Suppressor macrophage (primary cell): ENCODE results near the gene DCTN3.
"Not testable (repeated sequence)": the region's sequence is repeated elsewhere in the genome, so short reads cannot be mapped to it uniquely, and the experiment has no call there.

Source experiments
- DNase-seq, 4 experiments: peaks; one replicate each; pipeline ENCODE4 v3.0.0-alpha.2; 2020 to 2022

The DCTN3 gene

DNA sequence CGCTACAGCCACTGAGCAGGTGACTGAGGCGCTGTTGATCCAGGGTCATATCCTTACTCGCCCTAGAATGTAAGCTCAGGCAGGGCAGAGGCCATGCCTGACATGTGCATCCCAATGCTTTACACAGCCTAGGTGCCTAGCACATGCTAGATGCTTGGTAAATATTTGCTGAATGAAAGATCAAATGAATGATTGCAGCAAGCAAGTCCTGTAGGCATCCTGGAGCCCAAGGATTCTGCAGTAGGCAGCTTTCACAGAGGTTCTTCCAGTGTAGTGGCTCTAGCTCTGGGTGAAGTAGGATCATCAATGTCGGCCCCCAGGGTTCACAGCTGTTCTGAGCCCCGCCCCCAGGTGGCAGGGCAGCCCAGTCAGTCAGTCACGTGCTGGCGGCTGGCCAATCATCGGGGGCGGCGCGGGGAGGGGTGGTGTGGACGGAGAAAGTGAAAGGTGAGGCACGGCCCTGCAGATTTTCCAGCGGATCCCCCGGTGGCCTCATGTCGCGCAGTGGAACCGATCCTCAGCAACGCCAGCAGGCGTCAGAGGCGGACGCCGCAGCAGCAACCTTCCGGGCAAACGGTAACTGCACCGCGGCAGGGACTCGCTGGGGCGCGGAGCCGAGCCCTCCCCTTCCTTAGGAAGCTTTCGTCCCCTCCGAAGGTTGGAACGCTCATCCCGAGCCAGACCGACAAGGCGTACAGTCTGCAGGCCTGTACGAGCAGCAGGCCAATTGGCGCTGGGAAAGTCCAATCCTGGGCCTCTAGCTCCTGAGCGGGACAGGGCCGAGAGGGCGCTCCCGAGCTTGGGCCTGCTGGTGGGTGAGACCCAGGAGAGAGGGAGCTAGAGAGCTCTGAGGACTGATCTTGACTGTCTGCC, 26.2 kb upstream of the DCTN3 start, which contains the start of gene GALT:
Gene GALT, plus strand, starts transcription at position 465 of the 873 bp plus-strand sequence. Its CDS starts 30 bp downstream, at position 495.
- peak; percentile 88 to 95 (median 92) for DNase-seq

DNA sequence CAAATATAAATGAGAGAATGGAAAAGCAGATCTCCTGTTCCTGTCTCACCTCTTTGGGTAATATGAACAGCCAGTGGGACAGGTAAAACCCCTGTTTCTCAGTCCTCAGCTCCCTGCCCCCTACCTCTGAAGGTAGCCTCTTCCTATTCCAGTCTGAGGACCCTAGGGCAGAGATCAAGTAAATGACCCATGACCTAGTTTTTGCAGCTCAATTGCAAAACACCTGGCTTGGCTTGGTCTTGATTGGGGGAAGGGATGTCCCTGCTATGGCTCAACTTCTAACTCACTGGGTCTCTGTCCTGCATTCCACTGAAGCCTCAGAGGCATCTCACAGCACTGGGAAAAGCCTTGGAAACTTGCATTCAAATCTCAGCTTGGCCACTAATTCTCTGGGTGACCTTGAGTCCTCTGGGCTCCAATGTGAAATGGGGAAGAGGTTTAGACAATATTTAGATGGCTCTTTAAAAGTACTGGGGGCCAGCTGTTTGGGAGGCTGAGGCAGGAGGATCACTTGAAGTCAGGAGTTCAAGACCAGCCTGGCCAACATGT, 24.5 kb upstream of the DCTN3 start:
- no peak for DNase-seq

DNA sequence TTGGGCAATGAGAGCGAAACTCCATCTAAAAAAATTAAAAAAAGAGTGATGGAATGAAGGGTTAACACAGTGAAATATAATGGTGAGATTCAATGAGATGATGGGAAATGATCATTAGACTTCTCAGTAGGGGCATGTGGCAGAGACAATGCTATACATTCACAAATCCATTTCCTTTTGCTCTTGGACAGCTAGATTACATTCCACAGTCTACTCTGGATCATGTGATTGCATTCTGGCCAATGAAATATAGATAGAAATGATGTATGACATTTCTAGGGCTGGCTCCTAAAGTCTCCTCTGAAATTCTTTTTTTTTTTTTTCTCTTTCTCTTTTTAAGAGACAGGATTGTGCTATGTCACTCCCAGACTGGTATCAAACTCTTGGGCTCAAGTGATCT, 22.4 kb upstream of the DCTN3 start:
- DNase-seq, result no peak

DNA sequence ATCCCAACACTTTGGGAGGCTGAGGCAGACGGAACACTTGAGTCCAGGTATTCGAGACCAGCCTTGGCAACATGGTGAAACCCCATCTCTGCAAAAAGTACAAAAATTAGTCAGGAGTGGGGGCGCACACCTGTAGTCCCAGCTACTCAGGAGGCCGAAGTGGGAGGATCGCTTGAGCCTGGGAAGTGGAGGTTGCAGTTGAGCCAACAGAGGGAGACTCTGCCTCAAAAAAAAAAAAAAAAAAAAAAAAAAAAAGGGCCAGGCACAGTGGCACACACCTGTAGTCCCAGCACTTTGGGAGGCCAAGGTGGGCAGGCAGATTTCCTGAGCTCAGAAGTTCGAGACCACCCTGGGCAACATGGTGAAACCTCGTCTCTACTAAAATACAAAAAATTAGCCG, 19.0 kb upstream of the DCTN3 start:
- not testable (repeated sequence) for DNase-seq

DNA sequence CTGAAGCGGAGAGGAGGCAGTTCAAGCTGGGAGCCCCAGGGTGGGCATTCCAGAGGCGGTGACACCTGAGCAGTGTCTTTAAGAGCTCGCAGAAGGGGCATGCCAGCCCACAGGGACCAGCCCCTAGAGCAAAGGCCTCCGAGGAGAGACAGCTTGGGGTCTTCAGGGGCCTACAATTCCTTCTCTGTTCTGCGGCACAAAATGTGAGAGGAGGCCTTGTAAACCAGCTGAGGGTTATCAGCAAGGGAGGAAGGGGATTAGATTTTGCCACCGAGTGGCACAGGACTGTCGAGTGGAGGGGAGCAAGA, 17.8 kb upstream of the DCTN3 start:
- DNase-seq, result no peak

DNA sequence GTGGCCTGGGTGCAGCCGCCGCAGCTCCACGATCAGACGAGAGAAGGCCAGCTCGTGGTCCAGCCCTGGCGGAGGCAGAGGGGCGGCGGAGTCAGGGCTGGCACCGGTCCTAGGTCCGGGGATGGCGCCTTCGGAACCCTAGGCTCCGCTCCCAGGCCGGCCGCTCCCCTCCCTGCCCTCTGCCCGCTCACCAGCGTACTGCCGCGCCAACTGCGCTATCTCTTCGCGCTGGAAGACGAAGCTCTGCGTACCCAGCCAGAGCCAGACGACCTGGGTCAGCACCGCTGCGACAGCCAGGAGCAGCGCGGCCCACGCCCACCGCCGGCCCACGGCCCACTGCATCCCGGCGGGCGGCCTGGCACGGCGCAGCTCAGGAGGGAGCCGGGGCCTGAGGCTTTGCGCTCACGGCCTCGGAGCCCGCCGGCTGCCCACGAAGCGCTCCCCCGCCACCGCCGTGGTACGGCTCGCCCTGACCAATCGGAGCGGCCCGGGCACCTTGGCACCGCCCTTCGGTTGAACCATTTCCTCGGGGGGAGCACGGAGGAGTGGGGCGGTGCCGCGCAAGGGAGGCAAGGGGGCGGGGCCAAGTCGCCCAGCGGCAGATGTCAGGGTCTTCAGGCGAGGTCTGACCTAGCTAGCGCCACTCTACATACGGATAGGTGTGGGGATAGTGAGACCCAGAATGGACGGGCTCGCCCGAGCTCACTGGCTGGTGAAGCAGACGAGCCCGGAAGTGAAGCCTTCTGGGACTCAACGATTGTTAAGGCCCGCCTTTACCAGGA, 17.3 kb upstream of the DCTN3 start, which contains the start of gene SIGMAR1:
Gene SIGMAR1, minus strand, starts transcription at position 432 of the 782 bp plus-strand sequence. Its CDS starts 90 bp downstream, at position 342.
- DNase-seq, result peak; percentile 94 to 97 (median 96)

DNA sequence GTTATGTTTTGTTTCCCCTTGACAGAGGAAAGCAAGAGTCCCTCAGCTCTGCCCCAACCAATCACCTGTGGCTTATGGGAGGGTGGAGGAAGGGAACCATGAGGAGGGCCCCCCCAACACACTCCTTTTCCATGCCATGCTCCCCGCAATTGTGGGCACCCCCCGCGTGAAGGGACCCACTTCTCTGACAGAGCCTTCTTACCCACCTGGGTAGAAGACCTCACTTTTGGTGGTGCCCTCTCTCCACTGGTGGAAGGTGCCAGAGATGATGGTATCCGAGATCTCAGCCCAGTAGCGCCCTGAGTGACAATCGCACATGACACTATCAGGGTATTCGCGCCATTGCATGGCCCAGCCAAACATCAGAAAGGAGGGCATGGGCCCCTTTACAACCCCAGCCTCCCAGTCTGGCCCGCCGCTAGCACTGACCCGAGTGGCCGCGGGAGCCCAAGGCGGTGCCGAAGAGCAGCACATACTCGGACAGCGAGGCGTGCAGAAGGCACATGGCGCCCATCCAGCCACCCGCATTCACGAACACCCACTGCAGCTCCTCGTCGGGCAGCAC, 16.6 kb upstream of the DCTN3 start:
- DNase-seq, result no peak

DNA sequence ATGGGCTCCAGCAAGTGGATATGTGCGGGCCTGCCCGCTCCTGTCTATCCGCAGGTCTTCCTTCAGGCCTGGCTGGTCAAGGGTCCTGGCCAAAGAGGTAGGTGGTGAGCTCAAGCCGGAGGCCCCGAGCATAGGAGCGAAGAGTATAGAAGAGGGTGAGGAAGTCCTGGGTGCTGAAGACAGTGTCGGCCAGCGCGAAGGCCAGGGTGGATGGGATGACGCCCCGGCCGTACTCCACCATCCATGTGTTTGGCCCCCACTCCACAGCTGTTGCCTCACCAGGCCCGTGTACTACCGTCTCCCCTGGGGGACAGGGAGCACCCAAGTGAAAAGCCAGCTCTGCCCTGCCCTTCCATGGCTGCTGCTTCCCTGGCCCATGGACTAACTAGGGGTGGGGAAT, 15.3 kb upstream of the DCTN3 start:
- no peak for DNase-seq

DNA sequence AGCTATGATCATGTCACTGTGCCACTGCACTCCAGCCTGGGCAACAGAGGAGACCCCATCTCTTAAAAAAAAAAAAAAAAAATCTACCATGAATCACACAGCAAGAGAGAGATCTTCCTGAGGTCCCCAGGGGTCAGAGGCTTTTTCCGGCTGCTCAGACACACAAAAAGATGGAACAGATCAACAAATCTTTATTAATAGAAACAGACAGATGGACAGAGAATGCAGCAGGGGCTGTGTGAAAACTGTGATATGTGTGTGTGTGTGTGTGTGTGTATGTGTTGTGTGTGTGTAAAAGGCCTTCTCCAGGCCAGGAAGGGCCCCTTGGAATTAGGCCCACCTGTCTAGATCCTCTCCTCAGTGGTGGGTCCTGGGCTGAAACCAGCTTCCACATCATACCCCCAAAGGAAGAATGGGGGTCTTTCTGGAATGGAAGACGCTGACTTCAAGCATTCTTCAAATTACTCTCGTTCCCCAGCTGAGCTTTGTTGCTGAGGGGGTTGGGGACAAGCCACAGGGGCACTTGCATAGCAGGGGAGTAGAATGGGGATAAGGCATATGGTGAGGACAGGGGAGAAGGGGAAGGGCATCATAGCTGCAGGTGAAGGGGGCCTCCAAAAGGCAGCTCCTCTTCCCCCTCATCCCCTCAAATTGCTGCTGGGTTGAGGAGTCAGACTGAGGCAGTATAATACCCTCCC, 14.4 kb upstream of the DCTN3 start:
- no peak for DNase-seq

DNA sequence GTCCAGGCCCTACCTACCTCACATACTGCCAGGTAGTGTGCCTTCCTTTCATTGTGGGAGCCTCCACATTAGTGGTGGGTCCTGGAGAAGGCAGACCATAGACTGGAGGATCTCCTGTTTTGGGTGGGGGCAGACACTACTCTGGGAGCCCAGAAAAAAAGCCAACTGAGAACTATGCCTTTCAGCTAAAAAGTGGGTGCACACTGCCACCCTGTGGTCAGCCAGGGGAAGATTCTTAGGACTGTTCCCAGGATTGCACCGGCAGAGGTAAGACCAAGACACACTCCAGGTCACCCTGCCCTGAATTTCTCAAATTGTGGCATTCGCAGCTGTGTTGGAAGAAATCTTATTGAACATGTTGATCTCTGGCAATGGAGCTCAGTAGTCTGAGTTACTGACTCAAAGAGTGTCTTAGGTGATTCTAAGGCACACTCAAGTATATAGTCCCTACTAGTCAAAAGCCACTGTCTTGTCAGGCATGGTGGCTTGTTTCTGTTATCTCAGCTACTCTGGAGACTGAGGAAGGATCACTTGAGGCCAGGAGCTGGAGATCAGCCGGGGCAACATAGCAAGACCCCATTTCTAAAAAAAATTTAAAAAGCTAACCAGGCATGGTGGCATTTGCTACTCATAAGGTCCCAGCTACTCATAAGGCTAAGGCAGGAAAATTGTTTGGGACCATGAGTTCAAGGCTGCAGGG, 13.7 kb upstream of the DCTN3 start:
- peak; percentile 71 to 78 (median 76) for DNase-seq

DNA sequence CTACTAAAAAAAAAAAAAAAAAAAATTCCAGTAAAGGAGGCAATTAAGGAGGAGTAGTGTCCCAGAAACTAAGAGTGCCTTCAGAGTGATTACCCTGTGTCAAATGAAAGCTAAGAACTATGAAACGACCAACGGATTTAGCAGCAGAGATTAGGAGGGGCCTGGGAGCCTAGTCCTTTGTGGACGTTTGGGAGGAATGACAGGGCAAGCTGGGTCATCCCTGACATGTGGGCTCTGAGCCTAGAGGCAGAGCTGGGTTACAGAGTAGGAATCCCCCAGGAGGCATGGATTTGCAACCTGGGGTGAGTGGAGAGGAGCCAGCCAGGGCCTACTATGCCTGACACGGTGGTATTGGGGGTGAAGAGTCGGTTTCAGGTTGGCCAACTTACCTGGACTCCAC, 12.9 kb upstream of the DCTN3 start:
- no peak for DNase-seq

DNA sequence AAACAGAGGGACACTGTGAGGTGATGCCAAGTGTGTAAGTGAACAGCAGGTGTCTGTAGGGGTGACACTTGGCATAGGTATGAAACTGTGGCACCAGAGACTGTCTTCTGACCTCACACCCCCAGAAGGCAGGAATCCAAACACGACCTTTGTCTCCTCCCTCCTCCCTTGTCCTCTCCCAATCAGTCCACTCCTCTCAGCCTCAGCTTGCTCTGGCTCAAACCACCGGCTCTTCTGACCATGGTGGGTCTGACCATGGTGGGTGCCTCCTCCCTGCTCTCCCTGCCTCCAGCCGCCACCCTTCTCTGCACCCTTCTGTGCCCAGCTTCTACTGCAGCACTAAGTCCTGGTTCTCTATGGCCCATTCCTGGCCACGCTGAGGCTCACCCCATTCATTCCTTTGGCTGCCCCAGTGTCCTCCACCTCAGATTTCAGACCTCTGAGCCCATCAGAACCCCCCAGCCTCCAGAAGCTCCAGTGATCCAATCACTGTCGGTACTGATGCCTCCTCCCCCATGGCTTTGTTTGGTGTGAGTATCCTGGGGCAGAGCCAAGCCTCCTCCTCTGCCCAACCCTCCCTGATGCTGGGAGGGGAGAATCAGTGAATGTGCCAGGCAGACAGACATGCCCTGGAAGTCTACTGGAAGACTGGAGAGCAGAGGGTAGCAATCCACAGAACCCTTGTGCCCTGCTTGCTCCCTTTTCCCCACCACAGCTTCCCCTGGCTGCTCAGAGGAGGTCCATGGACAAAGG, 10.3 kb upstream of the DCTN3 start:
- no peak for DNase-seq

DNA sequence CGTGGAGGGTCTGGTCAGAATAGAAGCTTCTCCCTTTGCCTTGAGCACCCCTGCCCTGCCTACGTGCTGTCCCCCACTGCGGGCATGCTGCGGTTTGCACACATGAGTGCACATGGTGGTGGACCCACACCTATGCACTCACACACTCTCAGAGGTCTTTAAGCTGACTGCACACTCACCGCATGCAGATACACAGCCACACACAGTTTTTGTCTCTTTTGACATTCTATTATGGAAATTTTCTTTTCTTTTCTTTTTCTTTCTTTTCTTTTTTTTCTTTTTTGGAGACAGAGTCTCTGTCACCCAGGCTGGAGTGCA, 9.2 kb upstream of the DCTN3 start:
- no peak for DNase-seq

DNA sequence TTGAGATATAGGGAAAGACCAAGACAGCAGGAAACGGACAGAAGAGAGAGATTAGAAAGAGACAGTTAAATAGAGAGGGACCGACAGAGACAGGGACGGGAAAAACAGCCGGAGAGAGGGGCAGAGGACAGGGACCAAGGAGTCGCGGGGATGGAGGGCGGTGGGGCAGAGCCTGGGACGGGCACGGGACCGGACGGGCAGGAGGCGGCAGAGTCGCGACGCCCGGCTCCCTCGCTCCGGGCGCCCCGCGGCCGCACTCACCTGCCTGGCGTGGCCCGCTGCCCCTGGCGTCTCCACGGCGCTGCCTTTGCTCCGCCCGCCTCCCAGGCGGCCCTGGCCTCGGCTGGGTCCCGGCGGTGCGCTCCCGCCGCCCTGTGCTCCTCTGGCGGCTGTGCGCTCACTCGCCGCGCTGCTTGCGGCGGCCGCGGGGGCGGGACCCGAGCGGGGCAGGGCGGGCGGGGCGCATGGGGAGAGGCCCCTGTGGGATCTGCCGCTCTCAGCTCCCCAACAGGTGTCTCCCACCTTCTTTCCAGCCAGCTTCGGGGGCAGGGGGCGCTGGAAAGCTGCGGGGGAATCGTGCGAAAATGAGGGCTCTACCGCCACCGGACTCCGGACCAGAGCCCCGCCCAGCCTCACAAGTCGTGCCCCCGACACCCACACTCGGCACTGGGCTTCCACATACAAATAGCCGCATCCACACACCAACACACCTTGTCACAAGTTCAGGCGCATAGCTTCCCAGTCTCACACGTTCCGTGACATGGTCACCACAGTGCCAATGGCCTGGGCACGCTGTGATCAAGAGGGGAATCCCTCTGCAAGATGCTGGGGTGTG, 8.6 kb upstream of the DCTN3 start, which contains the start of gene ARID3C:
Gene ARID3C, minus strand, starts transcription at position 411 of the 835 bp plus-strand sequence. CDS start 1,052 bp downstream, outside the sequence.
- DNase-seq, result peak in 3 of 4 experiments; percentile 33 to 67 (median 52)

DNA sequence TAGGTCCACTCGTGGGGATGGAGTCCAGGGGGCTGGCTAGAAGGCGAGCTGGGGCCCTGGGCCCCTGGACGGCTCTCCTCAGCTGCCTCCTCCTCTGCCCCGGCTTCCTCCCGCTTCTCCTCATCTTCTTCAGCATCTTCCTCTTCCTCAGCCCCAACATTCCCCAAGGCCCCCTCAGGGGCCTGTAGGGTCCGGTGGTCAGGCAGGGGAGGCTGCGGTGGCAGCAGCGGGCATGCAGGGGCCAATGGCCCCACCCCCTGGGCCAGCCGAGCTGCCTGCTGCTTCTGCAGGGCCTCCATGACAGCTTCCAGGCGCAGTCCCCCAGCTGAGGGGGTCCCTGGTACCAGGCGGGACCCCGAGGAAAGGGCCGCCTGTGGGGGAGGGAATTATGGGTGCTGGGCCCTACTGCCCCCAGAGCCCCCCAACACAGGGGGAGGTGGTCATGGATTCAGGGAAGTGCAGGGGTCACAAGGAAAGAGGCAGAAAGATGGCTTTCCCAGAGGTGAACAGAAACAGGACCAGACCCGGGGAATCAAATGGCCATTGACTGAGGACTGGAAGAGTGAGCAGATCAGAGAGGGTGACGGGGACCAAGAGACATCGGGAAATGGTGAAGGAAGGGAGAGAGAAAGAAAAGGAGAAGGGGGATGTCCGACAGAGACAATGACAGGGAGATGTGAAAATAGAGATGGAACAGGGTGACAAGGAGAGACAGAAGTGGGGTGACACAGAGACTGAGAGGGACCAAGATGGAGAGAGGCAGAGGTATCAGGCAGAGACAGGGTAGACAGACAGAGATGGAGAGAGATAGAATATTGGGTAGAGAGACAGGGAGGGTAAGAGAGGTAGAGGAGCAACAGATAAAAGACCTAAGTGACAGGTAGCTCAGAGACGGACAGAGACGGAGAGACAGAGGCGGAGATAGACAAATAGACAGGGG, 7.7 kb upstream of the DCTN3 start:
- DNase-seq, result no peak

DNA sequence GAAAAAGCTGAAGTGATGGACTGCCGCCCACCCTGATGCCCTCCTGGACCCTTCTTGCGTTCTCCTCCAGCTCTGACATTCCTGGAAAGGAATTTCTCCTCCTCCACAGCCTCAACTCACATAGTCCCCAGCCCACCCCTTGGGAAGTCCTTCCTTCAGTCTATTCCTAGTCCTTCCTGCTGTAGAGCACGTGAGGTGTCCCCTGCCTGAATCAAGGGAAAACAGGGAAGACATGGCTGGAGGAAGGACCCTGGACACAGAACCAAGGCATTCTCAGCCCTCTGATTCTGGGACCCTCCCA, 4.8 kb upstream of the DCTN3 start:
- DNase-seq, result no peak

DNA sequence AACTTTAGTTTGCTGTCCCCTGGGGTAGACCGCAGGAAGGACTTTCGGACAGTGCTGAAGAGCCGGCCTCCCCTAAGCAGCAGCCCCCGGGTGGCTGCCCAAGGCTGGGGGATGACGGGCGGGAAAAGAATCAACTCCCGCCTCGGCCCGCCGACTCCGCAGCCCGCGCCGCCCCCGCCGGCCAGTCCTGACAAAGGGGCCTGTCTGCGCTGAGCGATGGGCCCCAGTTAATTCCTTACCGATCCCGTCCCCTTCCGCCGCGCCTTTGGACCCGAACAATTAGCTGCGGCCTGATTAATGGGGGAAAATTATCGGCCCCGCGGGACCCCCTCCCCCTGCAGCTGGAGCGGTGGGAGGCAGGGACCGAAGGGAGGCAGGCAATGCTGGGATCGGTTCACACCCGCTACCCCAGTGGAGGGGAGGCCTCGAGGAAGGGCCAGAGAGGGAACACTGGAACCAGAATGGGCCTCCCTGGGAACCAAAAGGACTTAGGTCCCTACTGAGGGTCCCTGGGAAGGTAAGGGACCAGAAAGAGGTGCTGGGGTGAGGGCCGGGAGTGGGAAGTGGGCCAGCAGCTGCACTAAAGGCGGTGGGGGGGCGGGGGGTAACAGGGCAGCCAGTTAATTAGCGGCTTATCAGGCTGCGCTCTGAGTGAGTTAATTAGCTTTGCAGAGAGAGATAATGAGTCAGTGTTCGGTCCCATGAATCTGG, 4.3 kb upstream of the DCTN3 start:
- no peak for DNase-seq
